ENCODE measurements around the gene SLC6A6.

SLC6A6 gene

DNA sequence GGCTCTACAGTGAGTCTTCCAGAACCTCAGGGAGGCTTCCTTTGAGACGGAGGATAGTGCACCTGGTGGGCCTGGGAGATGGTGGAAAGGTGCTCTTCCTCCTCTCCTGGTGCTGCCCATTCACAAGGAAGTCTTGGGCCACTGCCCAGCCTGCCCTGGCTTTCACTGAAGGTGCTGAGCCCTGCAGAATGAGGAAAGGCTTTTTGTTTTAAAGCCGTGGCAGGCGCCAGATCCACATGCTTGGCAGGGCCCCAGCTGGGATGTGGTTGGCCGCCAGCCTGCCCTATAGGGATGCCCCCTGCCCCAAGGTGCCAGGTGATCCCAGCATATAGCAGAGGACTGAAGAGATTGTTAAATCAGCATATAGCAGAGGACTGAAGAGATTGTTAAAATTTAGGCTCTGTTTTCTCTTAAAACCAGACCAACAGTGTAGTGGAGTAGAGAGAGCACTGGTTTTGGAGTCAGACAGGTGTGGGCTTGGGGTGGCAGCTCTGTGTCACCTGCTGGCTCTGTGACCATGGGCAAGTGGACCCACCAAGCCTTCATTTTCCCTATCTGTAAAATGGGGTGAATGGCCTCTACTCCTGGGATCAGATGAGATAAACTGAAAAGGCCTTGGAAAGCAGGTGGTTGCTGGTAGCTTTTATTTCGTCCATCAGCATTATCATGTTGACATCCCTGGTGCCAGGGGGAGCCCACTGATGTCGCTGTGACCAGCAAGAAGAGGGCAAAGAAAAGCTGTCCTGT is 53.3 kb downstream of the SLC6A6 start:
- H3K36me3 ChIP-seq (ENCODE audit: control insufficient read depth, insufficient read depth, low read length) = peaks cover 91% of the 10 kb centered on the region
- no peaks in the 10 kb centered on the region for H3K9me3 ChIP-seq (ENCODE audit: control insufficient read depth, insufficient read depth, low read depth, low read length)
- H3K27me3 ChIP-seq (ENCODE audit: control insufficient read depth, insufficient read depth, low read length) = no peaks in the 10 kb centered on the region
- H3K9ac ChIP-seq (ENCODE audit: low read length) = no peak overlapping the region
- H3K4me3 ChIP-seq (ENCODE audit: low read depth, low read length) = no peak overlapping the region
- H3K27ac ChIP-seq (ENCODE audit: low read depth, low read length) = no peak overlapping the region
- peaks cover 12% of the 10 kb centered on the region for H3K4me1 ChIP-seq (ENCODE audit: control insufficient read depth, insufficient read depth, low read length)

DNA sequence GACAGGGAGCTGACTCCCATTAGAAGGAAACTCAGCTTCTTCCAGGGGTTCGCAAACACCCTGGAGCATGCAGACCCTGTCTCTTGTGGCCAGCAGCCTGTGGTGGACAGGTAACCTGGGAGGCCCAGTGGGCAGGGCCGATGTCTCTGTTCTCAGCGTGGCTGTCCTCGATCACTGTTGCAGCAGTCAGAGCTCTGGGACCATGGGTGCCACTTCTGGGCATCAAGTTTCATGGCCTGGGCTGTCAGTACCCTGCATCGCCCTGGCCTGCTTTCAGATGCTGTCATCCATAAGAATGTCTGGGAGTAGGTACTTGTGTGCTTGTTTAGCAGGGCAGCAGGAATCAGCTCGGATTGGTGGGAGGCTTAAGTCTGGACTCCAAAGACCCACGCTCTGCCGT is 54.4 kb downstream of the SLC6A6 start:
- Histone ChIP-seq H3K36me3 (ENCODE audit: control insufficient read depth, insufficient read depth, low read length) (peaks cover 89% of the 10 kb centered on the region), H3K4me1 (ENCODE audit: control insufficient read depth, insufficient read depth, low read length) (peaks cover 20% of the 10 kb centered on the region), H3K9ac (ENCODE audit: low read length) (no peak overlapping the region), H3K9me3 (ENCODE audit: control insufficient read depth, insufficient read depth, low read depth, low read length) (no peaks in the 10 kb centered on the region), H3K27me3 (ENCODE audit: control insufficient read depth, insufficient read depth, low read length) (no peaks in the 10 kb centered on the region), H3K4me3 (ENCODE audit: low read depth, low read length) (no peak overlapping the region), H3K27ac (ENCODE audit: low read depth, low read length) (no peak overlapping the region)

DNA sequence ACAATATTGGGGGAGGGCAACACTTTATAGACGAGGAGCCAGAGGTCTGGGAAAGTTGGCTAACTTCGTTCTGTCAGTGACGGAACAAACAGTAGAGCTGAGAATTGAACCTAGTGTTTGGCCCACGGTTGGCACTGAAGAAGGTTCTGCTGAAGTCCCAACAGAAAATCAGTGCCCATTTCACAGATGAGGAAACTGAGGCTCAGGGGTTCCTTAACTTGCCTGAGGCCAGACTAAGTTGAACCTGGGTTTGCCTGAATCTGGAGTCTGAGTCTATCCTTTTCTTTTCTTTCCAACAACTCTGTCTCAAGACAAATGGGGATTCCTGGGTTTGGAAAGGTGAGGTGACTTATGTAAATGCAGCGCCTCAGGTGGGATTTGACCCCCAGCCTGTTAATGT is 55.1 kb downstream of the SLC6A6 start:
- H3K9me3 ChIP-seq (ENCODE audit: control insufficient read depth, insufficient read depth, low read depth, low read length) = no peaks in the 10 kb centered on the region
- no peaks in the 10 kb centered on the region for H3K27me3 ChIP-seq (ENCODE audit: control insufficient read depth, insufficient read depth, low read length)
- H3K4me3 ChIP-seq (ENCODE audit: low read depth, low read length) = no peak overlapping the region
- peaks cover 89% of the 10 kb centered on the region for H3K36me3 ChIP-seq (ENCODE audit: control insufficient read depth, insufficient read depth, low read length)
- H3K9ac ChIP-seq (ENCODE audit: low read length) = no peak overlapping the region
- peaks cover 27% of the 10 kb centered on the region for H3K4me1 ChIP-seq (ENCODE audit: control insufficient read depth, insufficient read depth, low read length)
- H3K27ac ChIP-seq (ENCODE audit: low read depth, low read length) = no peak overlapping the region

DNA sequence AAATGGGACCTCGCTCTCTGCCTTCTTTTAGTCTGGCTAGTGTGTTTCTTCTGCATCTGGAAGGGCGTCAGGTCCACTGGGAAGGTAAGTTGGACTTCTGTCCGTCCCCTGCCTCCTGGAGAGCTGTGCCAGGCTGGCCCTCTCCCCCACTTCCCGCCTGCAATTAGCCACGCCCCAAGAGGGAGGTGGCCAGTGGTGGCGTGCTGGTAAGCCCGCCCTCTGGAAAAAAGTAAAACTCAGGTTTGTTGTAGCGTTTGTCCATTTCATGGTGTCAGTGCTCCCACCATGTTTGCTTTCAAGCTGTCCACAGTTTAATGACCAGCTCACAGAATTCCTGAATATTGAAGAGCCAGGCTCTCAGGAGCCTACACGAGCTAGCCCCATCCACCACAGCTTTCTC is 55.6 kb downstream of the SLC6A6 start:
- Histone ChIP-seq H3K9me3 (ENCODE audit: control insufficient read depth, insufficient read depth, low read depth, low read length) (no peaks in the 10 kb centered on the region), H3K4me3 (ENCODE audit: low read depth, low read length) (no peak overlapping the region), H3K4me1 (ENCODE audit: control insufficient read depth, insufficient read depth, low read length) (peaks cover 32% of the 10 kb centered on the region), H3K9ac (ENCODE audit: low read length) (peak overlapping the region; percentile 8), H3K27ac (ENCODE audit: low read depth, low read length) (peak overlapping the region; percentile 32; the same call in 1 of the 2 replicates), H3K27me3 (ENCODE audit: control insufficient read depth, insufficient read depth, low read length) (no peaks in the 10 kb centered on the region), H3K36me3 (ENCODE audit: control insufficient read depth, insufficient read depth, low read length) (peaks cover 89% of the 10 kb centered on the region)

DNA sequence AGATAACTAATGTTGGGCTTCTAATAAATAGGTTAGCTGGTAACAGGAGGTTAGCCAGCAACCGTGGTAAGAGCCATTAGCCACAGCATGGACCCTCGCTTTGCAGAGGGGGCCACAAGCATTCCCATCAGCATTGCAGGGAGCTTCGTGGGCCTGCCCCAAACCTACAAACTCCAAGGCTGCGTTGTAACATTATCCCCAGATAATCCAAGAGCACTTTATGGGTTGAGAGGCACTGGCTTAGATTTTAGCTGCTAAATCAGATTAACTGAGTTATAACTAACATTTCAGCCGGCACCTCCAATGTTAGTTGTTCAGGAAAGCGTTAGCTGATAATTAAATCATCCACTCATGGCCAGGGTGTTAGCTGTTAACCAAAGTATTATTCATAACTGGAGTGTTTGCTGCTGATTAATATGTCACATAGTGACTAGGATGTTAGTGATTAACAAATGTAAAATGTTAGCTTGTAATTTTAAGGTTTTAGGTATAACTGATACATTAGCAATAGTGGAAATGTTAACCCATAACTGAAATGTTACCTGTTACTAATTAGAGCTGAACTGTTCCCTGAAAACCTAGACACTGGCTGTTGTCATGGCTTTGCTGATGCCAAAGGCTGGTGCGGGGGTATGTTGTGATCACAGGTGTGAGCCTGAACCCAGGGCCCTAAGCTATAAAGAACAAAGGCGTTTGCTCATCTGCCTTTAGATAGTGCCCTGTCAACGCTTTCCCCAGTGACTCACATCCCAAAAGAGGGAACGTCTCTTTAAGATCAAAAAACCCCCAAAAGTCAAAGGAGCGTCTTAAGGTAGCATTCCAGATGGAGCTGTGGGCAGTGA is 56.2 kb downstream of the SLC6A6 start:
- Histone ChIP-seq H3K4me1 (ENCODE audit: control insufficient read depth, insufficient read depth, low read length) (peaks cover 38% of the 10 kb centered on the region), H3K9me3 (ENCODE audit: control insufficient read depth, insufficient read depth, low read depth, low read length) (no peaks in the 10 kb centered on the region), H3K9ac (ENCODE audit: low read length) (peak overlapping the region; percentile 8), H3K36me3 (ENCODE audit: control insufficient read depth, insufficient read depth, low read length) (peaks cover 86% of the 10 kb centered on the region), H3K4me3 (ENCODE audit: low read depth, low read length) (no peak overlapping the region), H3K27ac (ENCODE audit: low read depth, low read length) (peak overlapping the region; percentile 32; the same call in 1 of the 2 replicates), H3K27me3 (ENCODE audit: control insufficient read depth, insufficient read depth, low read length) (no peaks in the 10 kb centered on the region)

DNA sequence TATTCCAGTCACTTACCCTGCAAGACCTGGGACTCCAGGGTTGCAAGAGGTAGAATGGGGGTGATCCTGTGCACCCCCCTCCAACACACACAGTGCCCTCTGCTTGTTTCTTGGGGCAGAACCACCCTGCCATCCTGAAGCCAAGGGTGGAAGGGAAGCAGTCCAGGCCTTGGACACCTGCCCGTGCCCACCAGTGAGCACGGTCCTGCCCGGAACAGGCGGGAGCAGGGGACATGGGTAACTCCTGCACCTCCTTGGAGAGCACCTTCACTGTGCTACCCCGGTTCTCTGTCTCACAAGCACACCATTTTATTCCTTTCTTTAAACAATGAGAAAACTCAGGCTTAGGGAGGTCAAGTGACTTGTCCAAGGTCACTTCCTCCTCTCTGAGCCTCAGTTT is 57.0 kb downstream of the SLC6A6 start:
- Histone ChIP-seq H3K4me3 (ENCODE audit: low read depth, low read length) (no peak overlapping the region), H3K36me3 (ENCODE audit: control insufficient read depth, insufficient read depth, low read length) (peaks cover 87% of the 10 kb centered on the region), H3K4me1 (ENCODE audit: control insufficient read depth, insufficient read depth, low read length) (peaks cover 43% of the 10 kb centered on the region), H3K27ac (ENCODE audit: low read depth, low read length) (no peak overlapping the region), H3K9me3 (ENCODE audit: control insufficient read depth, insufficient read depth, low read depth, low read length) (no peaks in the 10 kb centered on the region), H3K27me3 (ENCODE audit: control insufficient read depth, insufficient read depth, low read length) (no peaks in the 10 kb centered on the region), H3K9ac (ENCODE audit: low read length) (no peak overlapping the region)

DNA sequence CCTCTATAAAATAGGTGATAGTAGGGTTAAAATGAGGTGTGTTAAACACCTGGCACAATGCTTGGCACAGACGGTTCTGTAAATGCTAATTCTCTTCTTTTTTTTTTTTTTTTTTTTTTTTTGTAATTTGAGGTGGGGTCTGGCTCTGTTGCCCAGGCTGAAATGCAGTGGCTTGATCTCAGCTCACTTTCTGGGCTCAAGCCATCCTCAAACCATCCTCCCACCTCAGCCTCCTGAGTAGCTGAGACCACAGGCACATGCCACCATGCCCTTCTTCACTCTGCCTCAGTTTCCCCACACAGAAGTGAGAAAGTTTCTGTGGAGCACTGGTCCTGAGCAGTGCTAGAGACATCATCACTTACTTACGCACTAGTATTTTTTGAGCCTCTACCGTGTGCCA is 57.4 kb downstream of the SLC6A6 start:
- Histone ChIP-seq H3K4me1 (ENCODE audit: control insufficient read depth, insufficient read depth, low read length) (peaks cover 43% of the 10 kb centered on the region), H3K36me3 (ENCODE audit: control insufficient read depth, insufficient read depth, low read length) (peaks cover 87% of the 10 kb centered on the region)

DNA sequence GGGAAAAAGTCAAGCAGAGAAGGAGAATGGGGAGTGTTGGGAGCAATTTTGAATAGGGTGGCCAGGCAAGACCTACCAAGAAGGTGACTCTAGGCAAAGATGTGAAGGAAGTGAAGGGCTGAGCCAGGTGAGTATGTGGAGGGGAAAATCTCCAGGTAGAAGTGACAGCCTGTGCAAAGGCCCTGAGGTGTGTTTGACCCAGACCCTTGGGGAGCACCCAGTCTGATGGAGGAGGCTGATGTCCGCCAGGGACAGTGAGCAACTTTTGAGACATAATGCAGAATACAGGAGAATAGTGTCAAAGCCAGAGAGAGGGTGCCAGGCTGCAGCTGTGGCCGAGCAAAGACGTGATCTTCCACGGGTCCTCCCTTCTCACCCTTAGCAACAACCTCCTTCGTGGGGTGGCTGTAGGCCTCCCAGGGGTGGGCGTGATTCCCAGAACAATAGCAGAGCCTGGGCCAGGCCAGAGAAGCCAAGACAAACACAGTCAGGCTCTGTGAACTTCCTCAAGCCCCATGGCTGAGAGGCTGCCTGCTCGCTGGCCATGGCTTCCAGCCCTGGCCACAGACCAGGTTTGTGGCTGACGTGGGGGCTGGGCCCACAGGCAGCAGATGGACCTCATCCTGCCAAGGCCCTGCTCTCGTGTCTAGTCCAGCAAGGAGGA is 58.1 kb downstream of the SLC6A6 start:
- Histone ChIP-seq H3K9ac (ENCODE audit: low read length) (no peak overlapping the region), H3K9me3 (ENCODE audit: control insufficient read depth, insufficient read depth, low read depth, low read length) (no peaks in the 10 kb centered on the region), H3K27me3 (ENCODE audit: control insufficient read depth, insufficient read depth, low read length) (no peaks in the 10 kb centered on the region), H3K27ac (ENCODE audit: low read depth, low read length) (no peak overlapping the region), H3K36me3 (ENCODE audit: control insufficient read depth, insufficient read depth, low read length) (peaks cover 87% of the 10 kb centered on the region), H3K4me3 (ENCODE audit: low read depth, low read length) (no peak overlapping the region), H3K4me1 (ENCODE audit: control insufficient read depth, insufficient read depth, low read length) (peaks cover 43% of the 10 kb centered on the region)

More for the DNA sequence above, 57.4 kb downstream of the SLC6A6 start:
- Histone ChIP-seq H3K9ac (ENCODE audit: low read length) (no peak overlapping the region), H3K27ac (ENCODE audit: low read depth, low read length) (no peak overlapping the region), H3K27me3 (ENCODE audit: control insufficient read depth, insufficient read depth, low read length) (no peaks in the 10 kb centered on the region), H3K9me3 (ENCODE audit: control insufficient read depth, insufficient read depth, low read depth, low read length) (no peaks in the 10 kb centered on the region), H3K4me3 (ENCODE audit: low read depth, low read length) (no peak overlapping the region)

DNA sequence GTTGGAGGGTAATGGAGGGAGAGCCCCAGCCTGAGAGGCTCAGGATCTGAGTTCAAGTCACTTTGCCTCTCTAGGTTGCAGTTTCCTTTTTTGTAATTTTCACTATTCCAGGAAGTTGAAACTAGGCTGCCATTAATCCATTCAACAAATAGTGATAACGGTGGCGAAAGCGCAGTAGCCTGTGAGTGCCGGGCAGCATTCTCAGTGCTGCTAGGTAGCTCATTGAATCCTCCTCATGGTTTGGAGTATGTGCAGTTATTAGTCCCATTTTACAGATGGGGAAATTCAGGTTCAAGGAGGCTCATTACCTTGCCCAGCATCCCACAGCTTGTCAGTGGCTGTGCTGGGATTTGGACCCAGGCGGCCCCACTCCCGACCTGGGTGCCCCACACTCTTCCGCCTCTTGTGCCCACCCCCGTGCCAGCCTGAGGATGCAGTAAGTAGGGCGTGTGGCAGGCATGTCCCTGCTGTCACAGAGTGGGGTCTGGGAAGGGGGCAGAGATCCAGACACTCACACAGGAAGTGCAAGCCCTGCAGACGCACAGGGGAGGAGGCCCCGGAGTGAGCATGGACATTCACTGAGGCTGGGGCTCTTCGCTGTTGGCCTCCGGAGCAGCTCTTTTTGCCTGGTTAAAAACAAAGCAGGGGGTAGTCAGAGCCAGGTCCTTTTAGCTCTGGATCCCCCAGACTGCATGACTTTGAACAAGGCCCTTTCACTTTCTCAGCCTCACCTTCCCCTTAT is 58.8 kb downstream of the SLC6A6 start:
- Histone ChIP-seq H3K27me3 (ENCODE audit: control insufficient read depth, insufficient read depth, low read length) (no peaks in the 10 kb centered on the region), H3K36me3 (ENCODE audit: control insufficient read depth, insufficient read depth, low read length) (peaks cover 85% of the 10 kb centered on the region), H3K9me3 (ENCODE audit: control insufficient read depth, insufficient read depth, low read depth, low read length) (no peaks in the 10 kb centered on the region), H3K27ac (ENCODE audit: low read depth, low read length) (no peak overlapping the region), H3K4me3 (ENCODE audit: low read depth, low read length) (no peak overlapping the region), H3K4me1 (ENCODE audit: control insufficient read depth, insufficient read depth, low read length) (peaks cover 43% of the 10 kb centered on the region), H3K9ac (ENCODE audit: low read length) (no peak overlapping the region)

DNA sequence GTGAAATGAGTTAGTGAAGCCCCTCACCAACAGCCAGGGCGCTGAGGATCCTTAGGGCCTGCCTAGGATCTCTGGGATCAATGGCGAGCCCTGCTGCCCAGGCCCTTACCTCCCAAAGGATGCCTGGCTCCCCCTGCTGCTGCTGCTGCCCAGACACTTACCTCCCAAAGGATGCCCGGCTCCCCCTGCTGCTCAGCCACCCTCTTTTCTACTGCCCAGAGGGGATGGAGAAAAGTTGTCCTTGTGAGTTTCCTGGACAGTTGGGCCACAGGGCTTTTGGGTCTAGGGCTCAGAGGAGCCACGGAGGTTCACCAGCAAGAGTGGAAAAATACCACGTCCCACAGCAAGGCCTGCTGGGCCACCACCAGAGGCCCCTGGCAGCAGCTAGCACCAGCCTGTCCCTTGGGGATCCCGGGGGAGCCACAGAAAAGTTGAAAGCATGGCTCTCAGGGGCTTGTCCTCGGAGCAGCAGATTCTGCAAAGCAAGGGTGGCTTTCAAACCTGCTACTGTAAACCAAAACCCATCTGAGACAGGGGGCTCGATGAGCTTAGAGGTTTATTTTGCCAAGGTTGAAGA is 59.4 kb downstream of the SLC6A6 start:
- Histone ChIP-seq H3K4me3 (ENCODE audit: low read depth, low read length) (no peak overlapping the region), H3K36me3 (ENCODE audit: control insufficient read depth, insufficient read depth, low read length) (peaks cover 87% of the 10 kb centered on the region), H3K27ac (ENCODE audit: low read depth, low read length) (no peak overlapping the region; the same call in 1 of the 2 replicates), H3K4me1 (ENCODE audit: control insufficient read depth, insufficient read depth, low read length) (peaks cover 43% of the 10 kb centered on the region), H3K9ac (ENCODE audit: low read length) (peak overlapping the region; percentile 47), H3K9me3 (ENCODE audit: control insufficient read depth, insufficient read depth, low read depth, low read length) (no peaks in the 10 kb centered on the region), H3K27me3 (ENCODE audit: control insufficient read depth, insufficient read depth, low read length) (no peaks in the 10 kb centered on the region)
